Cardiac muscle cell (in vitro differentiated cells and primary cell): ENCODE data around the gene TMEM266. TPM values are rescaled to one million over a fixed set of nuclear protein-coding genes. Genes with fewer than 3 reads are reported as not detected.

Experiments
- DNase-seq, 2 donors: peaks; one replicate each; pipeline versions ENCODE4 v3.0.0 to v3.0.0-alpha.2; 2010 to 2017; ENCODE audit warnings: low read depth in 1 of 2, low spot score in 1 of 2
- H3K27ac ChIP-seq: fragments of 200-600 bp; sonication (generic); 2 replicates; pipeline ENCODE4 v1.5.1; 2016
- H3K27me3 ChIP-seq: fragments of 200-600 bp; sonication (generic); 2 replicates; pipeline ENCODE4 v1.6.0; 2016; ENCODE audit warnings: control low read depth
- H3K36me3 ChIP-seq: fragments of 200-600 bp; sonication (generic); 2 replicates; pipeline ENCODE4 v1.5.1; 2016; ENCODE audit warnings: control low read depth
- H3K4me1 ChIP-seq: fragments of 200-600 bp; sonication (generic); 2 replicates; pipeline ENCODE4 v1.8.1; 2017; ENCODE audit warnings: low read depth, mild to moderate bottlenecking, mixed run types
- H3K4me3 ChIP-seq: fragments of 200-600 bp; sonication (generic); 2 replicates; pipeline ENCODE4 v1.5.1; 2016; ENCODE audit warnings: mild to moderate bottlenecking
- H3K9me3 ChIP-seq: fragments of 200-600 bp; sonication (generic); 2 replicates; pipeline ENCODE4 v1.5.1; 2017; ENCODE audit warnings: low read depth, mild to moderate bottlenecking, control low read depth
- CTCF ChIP-seq: IDR thresholded peaks from 2 replicates; pipeline ENCODE4 v1.5.1; 2012; ENCODE audit warnings: low read depth, mild to moderate bottlenecking, low read length
- polyA plus RNA-seq: library from polyadenylated mRNA; unstranded; fragments of >200 nt; fragmentation: Nextera tagmentation; extraction: Ambion mirVana; gene quantifications from 2 replicates; pipeline ENCODE4 v1.2.1, GENCODE V29; 2016
- total RNA-seq: library from RNA; depleted of rRNA; stranded (reverse); fragments of >200 nt; gene quantifications from 2 replicates; pipeline ENCODE4 v1.2.3, GENCODE V29; 2016

The TMEM266 gene
- total and polyA plus RNA-seq, 2 experiments from 2014 or later, result 0.12 to 1.5 TPM

GRCh38 chr15:76236350-76236749, 176.6 kb downstream of the TMEM266 start:
- DNase-seq, result no peak
- H3K9me3 ChIP-seq, result no peaks in the 10 kb centered on the region
- no peak overlapping the region for H3K4me3 ChIP-seq
- no peaks in the 10 kb centered on the region for H3K4me1 ChIP-seq
- H3K36me3 ChIP-seq, result no peaks in the 10 kb centered on the region
- H3K27ac ChIP-seq, result no peak overlapping the region
- H3K27me3 ChIP-seq, result no peaks in the 10 kb centered on the region
- no peak for TF ChIP-seq CTCF

DNA sequence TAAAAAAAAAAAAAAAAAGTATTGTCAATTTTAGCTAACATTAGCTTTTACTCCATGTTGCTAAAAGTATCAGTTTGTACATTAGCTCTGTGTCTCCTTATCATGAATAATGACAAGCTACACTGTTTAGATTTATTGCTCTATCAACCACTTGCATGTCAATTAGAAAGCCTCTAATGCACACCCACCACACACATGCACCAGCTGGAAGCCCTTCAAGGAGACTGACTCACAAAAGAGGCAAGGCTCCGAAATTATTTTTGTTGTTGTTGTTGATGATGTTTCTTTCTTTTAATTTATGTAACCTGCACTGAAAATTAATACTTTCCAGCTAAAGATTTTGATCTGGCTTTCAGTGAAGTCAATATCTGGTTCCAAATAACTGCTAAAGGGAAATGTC, 180.0 kb downstream of the TMEM266 start:
- Histone ChIP-seq H3K27ac (no peak overlapping the region), H3K9me3 (no peaks in the 10 kb centered on the region), H3K27me3 (no peaks in the 10 kb centered on the region), H3K4me1 (no peaks in the 10 kb centered on the region), H3K36me3 (no peaks in the 10 kb centered on the region), H3K4me3 (no peak overlapping the region)
- no peak for DNase-seq
- TF ChIP-seq CTCF, result no peak

DNA sequence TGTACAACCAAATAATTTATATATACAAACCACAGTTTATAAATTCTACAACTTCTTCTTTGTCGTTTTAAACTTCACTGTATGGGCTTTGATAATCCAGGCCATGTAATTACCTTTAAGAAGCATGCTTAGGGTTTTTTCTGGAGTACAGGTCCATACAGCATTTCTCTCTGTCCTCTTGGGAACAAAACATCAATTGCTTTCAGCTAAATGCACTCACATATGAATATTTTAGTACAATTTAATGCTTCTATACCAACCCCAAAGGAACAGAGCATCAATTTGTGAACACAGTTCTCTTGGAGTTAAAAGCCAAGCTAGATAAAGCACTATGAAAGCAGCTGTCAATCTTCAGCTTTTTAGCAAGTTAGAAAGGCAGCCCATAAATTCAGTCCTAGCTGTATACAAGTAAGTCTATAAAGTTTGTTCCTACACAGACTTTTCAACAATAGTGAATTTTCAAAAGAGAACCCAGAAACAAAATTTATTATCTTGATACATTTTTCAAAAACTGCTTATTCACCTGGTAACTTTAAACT, 185.4 kb downstream of the TMEM266 start:
- Histone ChIP-seq H3K4me1 (no peaks in the 10 kb centered on the region), H3K9me3 (no peaks in the 10 kb centered on the region), H3K4me3 (no peak overlapping the region), H3K27me3 (no peaks in the 10 kb centered on the region), H3K36me3 (no peaks in the 10 kb centered on the region), H3K27ac (no peak overlapping the region)
- TF ChIP-seq CTCF, result no peak
- DNase-seq, result no peak

- H3K27ac ChIP-seq, result no peak overlapping the region
- H3K36me3 ChIP-seq, result peaks cover 3% of the 10 kb centered on the region
- H3K4me1 ChIP-seq, result no peaks in the 10 kb centered on the region
- TF ChIP-seq CTCF, result no peak
- H3K9me3 ChIP-seq, result no peaks in the 10 kb centered on the region
- no peak for DNase-seq
- no peaks in the 10 kb centered on the region for H3K27me3 ChIP-seq
- H3K4me3 ChIP-seq, result no peak overlapping the region
These were observed 191.9 kb downstream of the TMEM266 start for GRCh38 chr15:76251717-76252116.

GRCh38 chr15:76252249-76252648, 192.5 kb downstream of the TMEM266 start:
- Histone ChIP-seq H3K27ac (no peak overlapping the region), H3K27me3 (no peaks in the 10 kb centered on the region), H3K9me3 (no peaks in the 10 kb centered on the region), H3K4me3 (no peak overlapping the region), H3K36me3 (peaks cover 3% of the 10 kb centered on the region), H3K4me1 (no peaks in the 10 kb centered on the region)
- no peak for DNase-seq
- TF ChIP-seq CTCF, result no peak
